ENCODE measurements around the gene MB21D2.

DNA sequence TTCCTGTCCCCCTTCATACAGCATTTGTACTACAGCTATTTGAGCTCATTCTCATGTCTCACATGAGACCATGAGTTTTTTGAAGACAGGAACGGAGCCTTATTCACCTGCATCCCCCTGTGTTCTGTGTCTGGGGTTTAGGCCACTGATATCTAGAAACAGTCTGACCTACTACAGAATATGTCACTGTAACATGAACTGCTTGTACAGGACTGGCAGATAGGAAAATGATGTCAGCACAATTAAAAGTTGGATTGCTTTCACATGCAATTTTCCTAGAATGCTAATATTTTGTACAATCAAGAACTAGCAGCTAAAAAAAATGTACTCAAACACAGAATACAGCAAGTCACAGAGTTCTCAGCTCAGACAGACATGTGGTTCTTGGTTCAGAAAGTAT, 99.5 kb downstream of the MB21D2 start:
- TF ChIP-seq, protein P1, sequence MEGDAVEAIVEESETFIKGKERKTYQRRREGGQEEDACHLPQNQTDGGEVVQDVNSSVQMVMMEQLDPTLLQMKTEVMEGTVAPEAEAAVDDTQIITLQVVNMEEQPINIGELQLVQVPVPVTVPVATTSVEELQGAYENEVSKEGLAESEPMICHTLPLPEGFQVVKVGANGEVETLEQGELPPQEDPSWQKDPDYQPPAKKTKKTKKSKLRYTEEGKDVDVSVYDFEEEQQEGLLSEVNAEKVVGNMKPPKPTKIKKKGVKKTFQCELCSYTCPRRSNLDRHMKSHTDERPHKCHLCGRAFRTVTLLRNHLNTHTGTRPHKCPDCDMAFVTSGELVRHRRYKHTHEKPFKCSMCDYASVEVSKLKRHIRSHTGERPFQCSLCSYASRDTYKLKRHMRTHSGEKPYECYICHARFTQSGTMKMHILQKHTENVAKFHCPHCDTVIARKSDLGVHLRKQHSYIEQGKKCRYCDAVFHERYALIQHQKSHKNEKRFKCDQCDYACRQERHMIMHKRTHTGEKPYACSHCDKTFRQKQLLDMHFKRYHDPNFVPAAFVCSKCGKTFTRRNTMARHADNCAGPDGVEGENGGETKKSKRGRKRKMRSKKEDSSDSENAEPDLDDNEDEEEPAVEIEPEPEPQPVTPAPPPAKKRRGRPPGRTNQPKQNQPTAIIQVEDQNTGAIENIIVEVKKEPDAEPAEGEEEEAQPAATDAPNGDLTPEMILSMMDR (IDR thresholded peaks at IDR 0.05 in 8 of 11, conservative IDR thresholded peaks at IDR 0.05 in 3 of 11) = no peak
- TF ChIP-seq POLR2A (IDR thresholded peaks at IDR 0.05) = no peak
- no peak for TF ChIP-seq POLR2AphosphoS5 (IDR thresholded peaks at IDR 0.05)
